Chondrocyte (in vitro differentiated cells): Measurements from ENCODE around the gene NRXN2. TPM values are rescaled to one million over a fixed set of nuclear protein-coding genes. Genes with fewer than 3 reads are reported as not detected.

Experiments used
- DNase-seq: peaks from one replicate; pipeline ENCODE4 v3.0.0; 2021; ENCODE audit warnings: mixed read lengths, low spot score
- H3K27ac Mint-ChIP-seq: one replicate; pipeline ENCODE4 v1.8.0; 2021; ENCODE audit warnings: mild to moderate bottlenecking, moderate library complexity, mixed read lengths; ENCODE audit not compliant: unreplicated experiment
- H3K27me3 Mint-ChIP-seq: 2 replicates; pipeline ENCODE4 v1.8.0; 2021; ENCODE audit warnings: low read depth, mixed read lengths
- H3K36me3 Mint-ChIP-seq: 2 replicates; pipeline ENCODE4 v1.8.0; 2021; ENCODE audit warnings: low read depth, mixed read lengths
- H3K4me1 Mint-ChIP-seq: 2 replicates; pipeline ENCODE4 v1.8.0; 2021; ENCODE audit warnings: low read depth, mild to moderate bottlenecking, mixed read lengths
- H3K4me3 Mint-ChIP-seq: one replicate; pipeline ENCODE4 v1.8.0; 2021; ENCODE audit warnings: mild to moderate bottlenecking, moderate library complexity, mixed read lengths; ENCODE audit not compliant: unreplicated experiment
- H3K9me3 Mint-ChIP-seq: 2 replicates; pipeline ENCODE4 v1.8.0; 2021; ENCODE audit warnings: low read depth, mixed read lengths
- total RNA-seq: library from RNA; stranded (reverse); gene quantifications from 3 replicates; pipeline ENCODE4 v1.2.1, GENCODE V29; 2021
- TF ChIP-seq, protein P1 (sequence below): fragments of 200-600 bp; sonication (generic); IDR thresholded peaks from 2 replicates; pipeline ENCODE4 v1.5.0; 2021; ENCODE audit warnings: antibody characterized with exemption, mild to moderate bottlenecking, moderate library complexity

Gene NRXN2
- total RNA-seq, 1 donor from 2014 or later, result 1.8 TPM

- Mint-ChIP-seq H3K27ac (no peak overlapping the region), H3K27me3 (peaks cover 7% of the 10 kb centered on the region), H3K9me3 (no peaks in the 10 kb centered on the region), H3K4me3 (no peak overlapping the region), H3K4me1 (peaks cover 5% of the 10 kb centered on the region), H3K36me3 (no peaks in the 10 kb centered on the region)
- TF ChIP-seq, protein P1, sequence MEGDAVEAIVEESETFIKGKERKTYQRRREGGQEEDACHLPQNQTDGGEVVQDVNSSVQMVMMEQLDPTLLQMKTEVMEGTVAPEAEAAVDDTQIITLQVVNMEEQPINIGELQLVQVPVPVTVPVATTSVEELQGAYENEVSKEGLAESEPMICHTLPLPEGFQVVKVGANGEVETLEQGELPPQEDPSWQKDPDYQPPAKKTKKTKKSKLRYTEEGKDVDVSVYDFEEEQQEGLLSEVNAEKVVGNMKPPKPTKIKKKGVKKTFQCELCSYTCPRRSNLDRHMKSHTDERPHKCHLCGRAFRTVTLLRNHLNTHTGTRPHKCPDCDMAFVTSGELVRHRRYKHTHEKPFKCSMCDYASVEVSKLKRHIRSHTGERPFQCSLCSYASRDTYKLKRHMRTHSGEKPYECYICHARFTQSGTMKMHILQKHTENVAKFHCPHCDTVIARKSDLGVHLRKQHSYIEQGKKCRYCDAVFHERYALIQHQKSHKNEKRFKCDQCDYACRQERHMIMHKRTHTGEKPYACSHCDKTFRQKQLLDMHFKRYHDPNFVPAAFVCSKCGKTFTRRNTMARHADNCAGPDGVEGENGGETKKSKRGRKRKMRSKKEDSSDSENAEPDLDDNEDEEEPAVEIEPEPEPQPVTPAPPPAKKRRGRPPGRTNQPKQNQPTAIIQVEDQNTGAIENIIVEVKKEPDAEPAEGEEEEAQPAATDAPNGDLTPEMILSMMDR, result no peak
- DNase-seq, result peak; percentile 77
Observed at GRCh38 chr11:64566915-64567891, 155.8 kb downstream of the NRXN2 start.

- TF ChIP-seq, protein P1, result no peak
- H3K9me3 Mint-ChIP-seq, result no peaks in the 10 kb centered on the region
- H3K27me3 Mint-ChIP-seq, result peaks cover 7% of the 10 kb centered on the region
- no peak overlapping the region for H3K4me3 Mint-ChIP-seq
- peaks cover 5% of the 10 kb centered on the region for H3K4me1 Mint-ChIP-seq
- H3K36me3 Mint-ChIP-seq, result no peaks in the 10 kb centered on the region
- H3K27ac Mint-ChIP-seq, result no peak overlapping the region
- no peak for DNase-seq
Observed at GRCh38 chr11:64566042-64566914, 156.7 kb downstream of the NRXN2 start.

GRCh38 chr11:64564947-64565889, 157.8 kb downstream of the NRXN2 start:
- Mint-ChIP-seq H3K27ac (no peak overlapping the region), H3K9me3 (no peaks in the 10 kb centered on the region), H3K27me3 (peaks cover 14% of the 10 kb centered on the region), H3K4me1 (peaks cover 5% of the 10 kb centered on the region), H3K4me3 (no peak overlapping the region), H3K36me3 (no peaks in the 10 kb centered on the region)
- DNase-seq, result peak; percentile 86
- TF ChIP-seq, protein P1, result no peak

- Mint-ChIP-seq H3K4me3 (no peak overlapping the region), H3K9me3 (no peaks in the 10 kb centered on the region), H3K36me3 (no peaks in the 10 kb centered on the region), H3K27ac (no peak overlapping the region), H3K4me1 (peaks cover 5% of the 10 kb centered on the region), H3K27me3 (peaks cover 18% of the 10 kb centered on the region)
- DNase-seq, result peak; percentile 68
- TF ChIP-seq, protein P1, result no peak
Observed at GRCh38 chr11:64564419-64564818, 158.6 kb downstream of the NRXN2 start.
